Endothelial cell of umbilical vein (primary cell): ENCODE measurements around the gene IL22.

Experiments
- EZH2 ChIP-seq: IDR thresholded peaks from 2 replicates; pipeline ENCODE4 v1.6.1; 2012; ENCODE audit warnings: borderline replicate concordance, low read depth, mild to moderate bottlenecking, moderate library complexity, low read length, inconsistent platforms; ENCODE audit not compliant: severe bottlenecking
- POLR2A ChIP-seq: IDR thresholded peaks from 2 replicates; pipeline ENCODE4 v1.6.1; 2012; ENCODE audit warnings: low read depth, mild to moderate bottlenecking, control low read depth, low read length

DNA sequence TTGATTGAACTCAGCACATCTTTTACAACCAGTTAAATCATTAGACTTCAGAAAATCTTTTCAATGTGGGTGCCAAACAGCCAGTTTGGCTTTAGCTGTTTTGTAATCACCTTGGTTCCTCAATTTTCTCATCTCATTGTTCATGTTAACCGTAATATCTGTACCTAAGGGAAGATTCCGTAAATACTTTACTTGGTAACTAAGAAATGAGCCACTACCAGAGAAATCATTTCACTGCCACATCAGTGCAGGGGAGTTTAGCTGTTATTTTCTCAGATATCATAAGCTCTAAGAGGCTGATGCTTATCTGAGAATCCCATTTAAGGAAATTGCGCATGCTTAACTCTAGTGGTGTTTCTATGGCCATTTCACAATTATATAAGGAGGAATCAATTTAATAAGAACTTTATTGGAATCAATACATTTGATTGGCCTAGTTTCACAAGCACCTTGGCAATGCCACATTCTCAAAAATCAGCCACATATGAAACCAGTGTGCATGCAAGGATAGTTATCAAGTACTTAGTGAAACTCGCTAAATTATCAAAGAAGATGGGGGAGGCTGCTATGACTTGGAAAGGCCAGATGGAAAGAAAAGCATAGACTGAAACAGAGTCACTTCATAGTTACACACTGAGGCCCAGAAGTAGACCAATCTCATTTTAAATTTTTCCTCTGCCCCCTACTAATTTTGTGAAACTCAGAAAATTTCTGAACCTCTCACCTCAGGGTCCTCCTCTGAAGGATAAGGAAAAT lies 28.1 kb upstream of the IL22 start:
- TF ChIP-seq POLR2A (no peak), EZH2 (no peak)
